AG04449 (cell line): ENCODE data around the gene DCDC2C.

ENCODE experiments used
- CTCF ChIA-PET: fragments of 350-600 bp; formaldehyde crosslinking; extraction: SDS; loops from one replicate; lab custom pipeline; 2021; ENCODE audit warnings: antibody characterized with exemption; lab: Yijun Ruan, JAX
- POLR2A ChIA-PET: fragments of 400-600, 350-600 bp; formaldehyde crosslinking; extraction: SDS; loops from one replicate; lab custom pipeline; 2020; ENCODE audit warnings: antibody characterized with exemption, inconsistent platforms; lab: Yijun Ruan, JAX
- DNase-seq: peaks from one replicate; pipeline ENCODE4 v3.0.0-alpha.2; 2010; ENCODE audit warnings: low read depth, low spot score
- H3K4me3 ChIP-seq: 2 replicates; pipeline ENCODE4 v1.5.1; 2011; ENCODE audit warnings: low read depth, mild to moderate bottlenecking, control low read depth, low read length
- TF ChIP-seq, protein P1 (sequence below): IDR thresholded peaks from one replicate; pipeline ENCODE4 v1.5.1; 2011; ENCODE audit warnings: mild to moderate bottlenecking, moderate library complexity, low read length, control low read depth, inconsistent platforms; ENCODE audit not compliant: insufficient read depth; ENCODE audit errors: missing control alignments

The DCDC2C gene

DNA sequence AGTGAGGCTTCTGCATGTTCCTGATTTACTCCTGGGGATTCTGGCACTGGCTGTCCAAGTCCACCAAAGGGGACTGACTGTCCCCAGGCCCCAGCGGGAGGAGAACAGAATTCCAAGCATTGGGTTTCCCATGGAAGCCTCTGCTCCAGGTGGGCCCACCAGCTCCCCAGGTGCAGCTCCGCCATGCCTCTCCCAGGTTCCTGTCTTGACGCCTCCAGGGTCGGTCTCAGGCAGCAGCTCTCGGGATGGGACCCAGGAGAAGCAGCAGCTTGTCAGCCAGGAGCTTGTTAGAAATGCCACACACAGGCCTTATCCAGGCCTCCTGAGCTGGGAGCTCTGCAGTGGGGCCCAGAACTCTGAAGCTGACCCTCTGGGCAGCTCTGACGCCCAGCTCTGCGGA, 47.9 kb downstream of the DCDC2C start:
- no peak for DNase-seq
- ChIA-PET CTCF (no interaction called here), POLR2A (interaction anchor here (0.5 kb wide), 1 partner anchor 167 kb away, joined by 3 read pairs; no protein-coding TSS in a partner anchor)
- TF ChIP-seq, protein P1, sequence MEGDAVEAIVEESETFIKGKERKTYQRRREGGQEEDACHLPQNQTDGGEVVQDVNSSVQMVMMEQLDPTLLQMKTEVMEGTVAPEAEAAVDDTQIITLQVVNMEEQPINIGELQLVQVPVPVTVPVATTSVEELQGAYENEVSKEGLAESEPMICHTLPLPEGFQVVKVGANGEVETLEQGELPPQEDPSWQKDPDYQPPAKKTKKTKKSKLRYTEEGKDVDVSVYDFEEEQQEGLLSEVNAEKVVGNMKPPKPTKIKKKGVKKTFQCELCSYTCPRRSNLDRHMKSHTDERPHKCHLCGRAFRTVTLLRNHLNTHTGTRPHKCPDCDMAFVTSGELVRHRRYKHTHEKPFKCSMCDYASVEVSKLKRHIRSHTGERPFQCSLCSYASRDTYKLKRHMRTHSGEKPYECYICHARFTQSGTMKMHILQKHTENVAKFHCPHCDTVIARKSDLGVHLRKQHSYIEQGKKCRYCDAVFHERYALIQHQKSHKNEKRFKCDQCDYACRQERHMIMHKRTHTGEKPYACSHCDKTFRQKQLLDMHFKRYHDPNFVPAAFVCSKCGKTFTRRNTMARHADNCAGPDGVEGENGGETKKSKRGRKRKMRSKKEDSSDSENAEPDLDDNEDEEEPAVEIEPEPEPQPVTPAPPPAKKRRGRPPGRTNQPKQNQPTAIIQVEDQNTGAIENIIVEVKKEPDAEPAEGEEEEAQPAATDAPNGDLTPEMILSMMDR: no peak
- no peak overlapping the region for H3K4me3 ChIP-seq

DNA sequence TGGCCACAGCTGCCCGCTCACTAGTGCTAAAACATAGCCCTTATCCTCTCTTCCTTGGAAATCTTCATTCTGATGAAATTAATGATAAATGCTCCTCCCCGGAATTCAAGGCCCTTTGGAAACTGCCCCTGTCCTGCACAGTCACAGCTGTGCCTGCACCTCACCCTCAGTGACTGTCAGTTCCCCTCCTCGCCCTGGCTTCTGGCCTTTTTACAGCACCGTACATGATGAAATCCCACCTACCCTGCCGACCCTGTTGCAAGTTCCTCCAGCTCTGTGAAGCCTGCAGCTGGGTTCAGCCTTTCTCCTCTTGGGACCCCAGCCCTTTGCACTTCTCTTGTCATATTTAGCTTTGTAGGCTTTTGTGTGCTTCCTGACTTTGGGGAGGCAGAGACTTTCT, 48.4 kb downstream of the DCDC2C start:
- POLR2A ChIA-PET: no interaction called here
- CTCF ChIA-PET: no interaction called here
- no peak for DNase-seq
- TF ChIP-seq, protein P1: no peak
- no peak overlapping the region for H3K4me3 ChIP-seq

DNA sequence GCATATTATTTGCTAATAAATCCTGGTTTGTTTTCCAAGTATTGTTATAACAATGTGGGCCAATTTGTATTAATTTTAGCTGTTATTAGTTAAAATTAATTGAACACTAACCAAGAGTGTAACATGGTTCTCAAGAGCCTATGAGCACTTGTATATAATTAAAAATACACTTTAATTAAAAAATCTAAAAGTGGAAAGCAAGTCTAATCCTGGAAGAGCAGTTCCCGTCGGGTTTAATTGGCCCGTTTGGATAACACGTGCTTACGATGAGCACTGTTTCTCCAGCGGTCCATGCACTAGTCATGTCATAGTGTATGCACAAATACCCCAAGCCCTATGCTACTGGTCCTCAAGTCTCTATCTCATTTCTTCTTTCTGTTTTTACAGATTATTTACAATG, 49.0 kb downstream of the DCDC2C start:
- ChIA-PET CTCF (no interaction called here), POLR2A (no interaction called here)
- TF ChIP-seq, protein P1: no peak

DNA sequence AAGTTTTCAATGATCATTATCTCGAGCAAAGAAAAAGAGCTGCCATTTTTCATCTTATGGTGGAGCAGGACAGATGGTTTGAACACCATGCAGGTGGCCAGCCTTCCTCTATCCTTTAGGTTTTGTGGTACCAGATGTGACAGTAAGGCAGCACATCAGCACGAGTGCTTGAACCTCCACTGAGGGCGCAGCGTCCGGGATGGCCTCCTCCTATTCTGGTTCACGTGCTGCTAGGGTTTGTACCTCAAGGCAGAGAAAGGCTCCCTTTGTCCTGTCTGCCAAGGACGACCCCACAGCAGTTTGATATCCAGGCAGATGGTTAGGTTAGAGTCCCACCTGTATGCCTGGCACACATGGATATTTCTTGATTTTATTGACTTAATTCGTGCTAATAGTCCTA, 50.2 kb downstream of the DCDC2C start:
- ChIA-PET CTCF (interaction anchor here (1.0 kb wide), 1 partner anchor 26 kb away, joined by 3 read pairs; no protein-coding TSS in a partner anchor), POLR2A (no interaction called here)
- TF ChIP-seq, protein P1: no peak
- H3K4me3 ChIP-seq: no peak overlapping the region
- DNase-seq: no peak

More for the DNA sequence above, 49.0 kb downstream of the DCDC2C start:
- no peak overlapping the region for H3K4me3 ChIP-seq
- DNase-seq: no peak

DNA sequence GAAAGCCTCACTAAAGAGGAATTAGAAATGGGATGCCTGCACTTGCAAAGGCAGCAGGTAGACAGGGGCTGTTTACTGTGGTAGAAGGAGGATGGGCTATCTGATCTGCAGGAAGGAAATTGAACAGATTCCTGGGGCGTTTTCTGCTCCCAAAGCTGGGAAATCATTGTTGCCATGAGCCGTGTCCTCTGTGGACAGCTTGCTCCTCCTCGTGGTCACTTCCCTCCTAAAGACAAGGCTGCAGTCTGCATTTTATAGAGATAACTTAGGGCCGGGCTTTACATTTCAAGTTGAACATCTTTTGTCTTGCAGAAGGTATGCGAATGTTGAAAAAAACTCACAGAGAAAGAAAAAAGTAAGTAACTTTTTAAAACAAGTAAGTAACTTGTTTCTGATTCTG, 50.9 kb downstream of the DCDC2C start:
- POLR2A ChIA-PET: no interaction called here
- no peak overlapping the region for H3K4me3 ChIP-seq
- TF ChIP-seq, protein P1: no peak
- CTCF ChIA-PET: interaction anchor here (1.0 kb wide), 1 partner anchor 27 kb away, joined by 3 read pairs; no protein-coding TSS in a partner anchor
- DNase-seq: no peak

DNA sequence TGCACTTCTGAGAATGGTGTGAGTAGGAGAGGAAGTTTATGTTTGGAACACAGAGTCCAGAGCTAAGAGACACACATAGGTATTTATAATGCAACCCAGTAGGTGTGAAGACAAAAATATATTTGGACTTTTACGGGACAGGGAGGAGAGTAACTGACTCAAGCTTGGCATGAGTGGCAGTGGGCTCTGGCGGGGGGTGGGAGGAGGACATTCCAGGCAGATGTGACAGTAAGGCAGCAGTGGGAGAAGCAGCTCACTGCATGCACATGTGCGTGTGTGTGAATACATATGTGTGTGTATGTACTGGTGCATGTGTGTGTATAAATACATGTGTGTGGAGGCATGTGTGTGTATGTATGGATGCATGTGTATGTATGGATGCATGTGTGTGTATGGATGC, 51.4 kb downstream of the DCDC2C start:
- POLR2A ChIA-PET: no interaction called here
- no peak for DNase-seq
- CTCF ChIA-PET: no interaction called here
- TF ChIP-seq, protein P1: no peak
- H3K4me3 ChIP-seq: no peak overlapping the region
